Stomach (tissue), 19 donors: ENCODE results near the gene CCNA1. TPM values are rescaled to one million over a fixed set of nuclear protein-coding genes. Genes with fewer than 3 reads are reported as not detected.

ENCODE experiments used
- DNase-seq, 2 donors: peaks; one replicate each; pipeline versions ENCODE4 v3.0.0 to v3.0.0-alpha.2; 2013 to 2019
- H3K27ac ChIP-seq, 5 donors: fragments of 200-600 bp in 4 of 5; sonication (generic) in 4 of 5; one replicate each; pipeline ENCODE4 v1.5.1; 2013 to 2019; ENCODE audit warnings: mild to moderate bottlenecking in 1 of 5, moderate library complexity in 1 of 5
- H3K27me3 ChIP-seq, 3 donors: fragments of 200-600 bp; sonication (generic); one replicate each; pipeline ENCODE4 v1.5.1; 2017 to 2019; ENCODE audit warnings: mixed run types in 1 of 3
- H3K36me3 ChIP-seq, 4 donors: fragments of 200-600 bp; sonication (generic); 1 replicate in 3 of 4; 2 replicates in 1 of 4; pipeline ENCODE4 v1.5.1; 2016 to 2019
- H3K4me1 ChIP-seq, 4 donors: fragments of 200-600 bp; sonication (generic); one replicate each; pipeline ENCODE4 v1.5.1; 2016 to 2019
- H3K4me3 ChIP-seq, 4 donors: fragments of 200-600 bp; sonication (generic) in 3 of 4; one replicate each; pipeline ENCODE4 v1.5.1; 2016 to 2019; ENCODE audit warnings: mild to moderate bottlenecking in 1 of 4
- H3K9me3 ChIP-seq, 4 donors: fragments of 200-600 bp; sonication (generic); one replicate each; pipeline ENCODE4 v1.5.1; 2016 to 2019
- EP300 ChIP-seq: sonication (generic); formaldehyde crosslinking; IDR thresholded peaks from one replicate; pipeline ENCODE4 v1.6.1; 2017; ENCODE audit warnings: antibody characterized with exemption
- POLR2A ChIP-seq, 4 donors: fragments of 450-650 bp; IDR thresholded peaks; one replicate each; pipeline ENCODE4 v1.6.1; 2016; ENCODE audit warnings: antibody characterized with exemption in 4 of 4, control low read depth in 2 of 4, mild to moderate bottlenecking in 1 of 4, moderate library complexity in 1 of 4
- POLR2AphosphoS5 ChIP-seq, 3 donors: sonication (generic); formaldehyde crosslinking; IDR thresholded peaks; one replicate each; pipeline ENCODE4 v1.6.1; 2016; ENCODE audit warnings: antibody characterized with exemption in 3 of 3
- WGBS, 5 donors: extraction: QIAGEN DNeasy Blood & Tissue Kit in 3 of 5; methylation state at CpG; one replicate each; pipeline versions ENCODE4 v1.1.5 to v1.1.7; 2013 to 2018; 5-methylcytosine and 5-hydroxymethylcytosine counted together
- intact Hi-C: fragments of 100-400 bp; cut with DNase I; formaldehyde crosslinking; loops from one replicate; pipeline ENCODE4 v1.15.1; 2023; ENCODE audit warnings: low total_unique reads
- long read RNA-seq, 10 donors: transcript quantifications; one replicate each; lab custom pipeline, GENCODE V29; 2026
- polyA plus RNA-seq, 3 donors: library from polyadenylated mRNA; stranded (reverse); fragments of 200-250 nt; gene quantifications; one replicate each; pipeline ENCODE4 v1.2.3, GENCODE V29; 2013
- total RNA-seq, 5 donors: library from RNA; depleted of rRNA; stranded (reverse); fragments of >200 nt; gene quantifications; one replicate each; pipeline versions ENCODE4 v1.1.0 to v1.2.3, GENCODE V29; 2014 to 2016
- TF ChIP-seq, protein P1 (sequence below), 7 experiments: fragments of 450-650 bp in 4 of 7; fragments of 200-600 bp in 3 of 7; sonication (generic) in 3 of 7; IDR thresholded peaks; one replicate each; pipeline ENCODE4 v1.5.1; 2016 to 2019; ENCODE audit warnings: antibody characterized with exemption in 7 of 7, control low read depth in 2 of 7, mild to moderate bottlenecking in 1 of 7
- donor health status: healthy with polysubstance abuse.
- donor health status: Bipolar disorder and iron deficiency.
- donor health status: healthy.

Gene CCNA1
- total RNA-seq: 1 to 10 TPM in 1 of 5 donors, not detected in 4; 1.8 TPM
- polyA plus RNA-seq: under 1 TPM; 0.23 to 0.92 (median 0.68) TPM
- long read RNA-seq, donor 1: 0 reads
- long read RNA-seq, donor 2, partial matches to known transcripts: 0 of 1 reads
- long read RNA-seq, donor 2, other reads (novel, unspliced or antisense): 0 of 1 reads
- long read RNA-seq, donor 3: 0 reads
- long read RNA-seq, donor 4: 0 reads
- long read RNA-seq, donor 5: 0 reads
- long read RNA-seq, donor 6: 0 reads
- long read RNA-seq, donor 7: 0 reads
- long read RNA-seq, donor 8: 0 reads
- long read RNA-seq, donor 9: 0 reads
- long read RNA-seq, donor 10: 0 reads

DNA sequence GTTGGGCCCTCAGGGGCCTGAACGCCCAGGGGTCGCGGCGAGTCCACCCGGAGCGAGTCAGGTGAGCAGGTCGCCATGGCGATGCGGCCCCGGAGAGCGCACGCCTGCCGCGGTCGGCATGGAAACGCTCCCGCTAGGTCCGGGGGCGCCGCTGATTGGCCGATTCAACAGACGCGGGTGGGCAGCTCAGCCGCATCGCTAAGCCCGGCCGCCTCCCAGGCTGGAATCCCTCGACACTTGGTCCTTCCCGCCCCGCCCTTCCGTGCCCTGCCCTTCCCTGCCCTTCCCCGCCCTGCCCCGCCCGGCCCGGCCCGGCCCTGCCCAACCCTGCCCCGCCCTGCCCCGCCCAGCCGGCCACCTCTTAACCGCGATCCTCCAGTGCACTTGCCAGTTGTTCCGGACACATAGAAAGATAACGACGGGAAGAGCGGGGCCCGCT, at the start of gene CCNA1:
TSS of gene CCNA1 (plus strand) at position 390 of the 439 bp plus-strand sequence. CDS start 562 bp downstream, outside the sequence.
- peaks cover 20 to 45% (median 38%) of the 10 kb centered on the region in 3 donors for H3K27me3 ChIP-seq
- DNase-seq: peak; percentile 25 to 78
- no peak within 1 kb of the TSS for H3K27ac ChIP-seq

GRCh38 chr13:36385489-36385888, 46.8 kb upstream of the CCNA1 start:
- WGBS, 5 donors: 71 to 90% (median 83%) methylated on average over 1 of the region's 1 CpG
- Histone ChIP-seq H3K27me3 (peaks cover 0 to 9% (median 0%) of the 10 kb centered on the region in 3 donors), H3K4me1 (no peaks in the 10 kb centered on the region), H3K4me3 (no peak overlapping the region), H3K9me3 (no peaks in the 10 kb centered on the region), H3K36me3 (no peaks in the 10 kb centered on the region), H3K27ac (no peak overlapping the region)
- no peak for TF ChIP-seq POLR2A (IDR thresholded peaks at IDR 0.05)
- no peak for TF ChIP-seq EP300
- TF ChIP-seq, protein P1, sequence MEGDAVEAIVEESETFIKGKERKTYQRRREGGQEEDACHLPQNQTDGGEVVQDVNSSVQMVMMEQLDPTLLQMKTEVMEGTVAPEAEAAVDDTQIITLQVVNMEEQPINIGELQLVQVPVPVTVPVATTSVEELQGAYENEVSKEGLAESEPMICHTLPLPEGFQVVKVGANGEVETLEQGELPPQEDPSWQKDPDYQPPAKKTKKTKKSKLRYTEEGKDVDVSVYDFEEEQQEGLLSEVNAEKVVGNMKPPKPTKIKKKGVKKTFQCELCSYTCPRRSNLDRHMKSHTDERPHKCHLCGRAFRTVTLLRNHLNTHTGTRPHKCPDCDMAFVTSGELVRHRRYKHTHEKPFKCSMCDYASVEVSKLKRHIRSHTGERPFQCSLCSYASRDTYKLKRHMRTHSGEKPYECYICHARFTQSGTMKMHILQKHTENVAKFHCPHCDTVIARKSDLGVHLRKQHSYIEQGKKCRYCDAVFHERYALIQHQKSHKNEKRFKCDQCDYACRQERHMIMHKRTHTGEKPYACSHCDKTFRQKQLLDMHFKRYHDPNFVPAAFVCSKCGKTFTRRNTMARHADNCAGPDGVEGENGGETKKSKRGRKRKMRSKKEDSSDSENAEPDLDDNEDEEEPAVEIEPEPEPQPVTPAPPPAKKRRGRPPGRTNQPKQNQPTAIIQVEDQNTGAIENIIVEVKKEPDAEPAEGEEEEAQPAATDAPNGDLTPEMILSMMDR (IDR thresholded peaks at IDR 0.05): no peak
- no peak for TF ChIP-seq POLR2AphosphoS5 (IDR thresholded peaks at IDR 0.05)
- DNase-seq: no peak
- intact Hi-C loops: no loop called here

More for the DNA sequence above, at the start of gene CCNA1:
- TF ChIP-seq POLR2A (IDR thresholded peaks at IDR 0.05): no peak
- TF ChIP-seq POLR2AphosphoS5 (IDR thresholded peaks at IDR 0.05): no peak
- TF ChIP-seq, protein P1 (IDR thresholded peaks at IDR 0.05): no peak
- TF ChIP-seq EP300: no peak
- 0 to 4% (median 4%) methylated on average over 2 to 46 of the region's 46 CpGs for WGBS, 5 donors
- peak within 1 kb of the TSS; percentile 49 to 75 (median 56) for H3K4me3 ChIP-seq
- intact Hi-C loops: no loop called here
- peaks cover 16 to 32% (median 30%) of the 10 kb centered on the region in 4 donors for H3K4me1 ChIP-seq
- H3K36me3 ChIP-seq: no peaks in the 10 kb centered on the region
- no peaks in the 10 kb centered on the region for H3K9me3 ChIP-seq

- Histone ChIP-seq H3K4me3 (no peak overlapping the region), H3K36me3 (no peaks in the 10 kb centered on the region), H3K27me3 (no peaks in the 10 kb centered on the region), H3K9me3 (no peaks in the 10 kb centered on the region), H3K4me1 (no peaks in the 10 kb centered on the region), H3K27ac (no peak overlapping the region)
- TF ChIP-seq POLR2AphosphoS5 (IDR thresholded peaks at IDR 0.05): no peak
- no peak for TF ChIP-seq EP300
- no peak for TF ChIP-seq POLR2A (IDR thresholded peaks at IDR 0.05)
- TF ChIP-seq, protein P1 (IDR thresholded peaks at IDR 0.05): no peak
- peak in 1 of 2 donors; percentile 48 for DNase-seq
- 5 to 31% (median 16%) methylated on average over 2 of the region's 2 CpGs for WGBS, 5 donors
- intact Hi-C loops: no loop called here
These were observed 37.0 kb upstream of the CCNA1 start for GRCh38 chr13:36395280-36395679.

DNA sequence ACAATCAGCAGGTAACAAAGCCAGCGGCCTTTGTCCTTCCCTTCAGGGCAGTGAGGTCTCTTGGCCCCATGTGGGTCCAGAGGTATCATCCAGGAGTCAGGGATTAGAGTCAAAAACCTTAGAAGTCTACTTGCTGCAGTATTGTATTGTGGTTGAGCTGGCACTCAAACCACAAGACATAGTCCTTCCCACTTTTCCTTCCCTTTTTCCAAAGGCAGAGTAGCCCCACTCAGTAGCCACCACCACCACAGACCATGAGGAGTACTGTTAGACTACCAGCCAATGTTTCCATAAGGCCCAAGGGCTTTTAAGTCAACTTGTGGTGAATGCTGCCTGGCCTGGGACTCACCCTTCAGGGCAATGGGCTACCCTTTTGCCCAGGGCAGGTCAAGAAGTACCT, 27.1 kb upstream of the CCNA1 start:
- no peaks in the 10 kb centered on the region for H3K36me3 ChIP-seq
- H3K9me3 ChIP-seq: no peaks in the 10 kb centered on the region
- no peaks in the 10 kb centered on the region for H3K4me1 ChIP-seq
- H3K27ac ChIP-seq: no peak overlapping the region
- H3K27me3 ChIP-seq: no peaks in the 10 kb centered on the region
- no peak overlapping the region for H3K4me3 ChIP-seq
- no peak for DNase-seq
- no peak for TF ChIP-seq EP300
- no peak for TF ChIP-seq POLR2A (IDR thresholded peaks at IDR 0.05)
- no peak for TF ChIP-seq POLR2AphosphoS5 (IDR thresholded peaks at IDR 0.05)
- TF ChIP-seq, protein P1 (IDR thresholded peaks at IDR 0.05): no peak
- intact Hi-C loops: no loop called here
- 74 to 88% (median 80%) methylated on average over 1 of the region's 1 CpG for WGBS, 5 donors
